ENCODE data around the gene SNRPB. TPM values are rescaled to one million over a fixed set of nuclear protein-coding genes. Genes with fewer than 3 reads are reported as not detected.
A peak's percentile ranks its signal among the peaks of the same experiment; 100 is the strongest.

SNRPB gene
- total RNA-seq, 1 donor from 2014 or later, result 215 TPM

DNA sequence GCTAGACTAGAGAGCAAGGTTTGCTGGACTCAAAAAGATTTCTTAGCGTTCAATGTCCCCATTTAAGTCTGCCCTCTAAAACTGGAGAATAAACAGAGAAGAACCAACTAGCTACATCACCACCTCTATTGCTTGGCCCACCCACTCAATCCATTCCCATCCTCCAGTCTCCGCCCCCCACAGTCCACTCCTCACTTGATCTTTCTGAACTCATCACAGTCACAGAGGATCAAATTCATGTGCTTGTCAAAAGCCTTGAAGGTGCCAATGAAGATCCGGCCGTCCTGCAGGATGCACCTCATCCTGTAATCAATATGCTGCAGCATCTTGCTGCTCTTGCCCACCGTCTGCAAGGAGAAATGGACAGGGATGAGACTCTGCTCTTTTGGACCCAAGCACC, 3.2 kb downstream of the SNRPB start:
- intact Hi-C loops (cut with micrococcal nuclease), result no loop called here
- H3K4me3 Mint-ChIP-seq, result no peak overlapping the region
- H3K36me3 Mint-ChIP-seq (ENCODE audit: low read depth), result peaks cover 77% of the 10 kb centered on the region
- no peaks in the 10 kb centered on the region for H3K27me3 Mint-ChIP-seq
- ATAC-seq (ENCODE audit: low read depth) (no peak), DNase-seq (no peak)
- H3K27ac Mint-ChIP-seq, result no peak overlapping the region
- peaks cover 50% of the 10 kb centered on the region for H3K4me1 Mint-ChIP-seq
- CTCF ChIA-PET, result interaction anchor here (0.9 to 2.5 kb wide), 3 partner anchors 11 to 260 kb away, joined by 3 to 8 read pairs (median 4); no protein-coding TSS in a partner anchor
- TF ChIP-seq, protein P1, sequence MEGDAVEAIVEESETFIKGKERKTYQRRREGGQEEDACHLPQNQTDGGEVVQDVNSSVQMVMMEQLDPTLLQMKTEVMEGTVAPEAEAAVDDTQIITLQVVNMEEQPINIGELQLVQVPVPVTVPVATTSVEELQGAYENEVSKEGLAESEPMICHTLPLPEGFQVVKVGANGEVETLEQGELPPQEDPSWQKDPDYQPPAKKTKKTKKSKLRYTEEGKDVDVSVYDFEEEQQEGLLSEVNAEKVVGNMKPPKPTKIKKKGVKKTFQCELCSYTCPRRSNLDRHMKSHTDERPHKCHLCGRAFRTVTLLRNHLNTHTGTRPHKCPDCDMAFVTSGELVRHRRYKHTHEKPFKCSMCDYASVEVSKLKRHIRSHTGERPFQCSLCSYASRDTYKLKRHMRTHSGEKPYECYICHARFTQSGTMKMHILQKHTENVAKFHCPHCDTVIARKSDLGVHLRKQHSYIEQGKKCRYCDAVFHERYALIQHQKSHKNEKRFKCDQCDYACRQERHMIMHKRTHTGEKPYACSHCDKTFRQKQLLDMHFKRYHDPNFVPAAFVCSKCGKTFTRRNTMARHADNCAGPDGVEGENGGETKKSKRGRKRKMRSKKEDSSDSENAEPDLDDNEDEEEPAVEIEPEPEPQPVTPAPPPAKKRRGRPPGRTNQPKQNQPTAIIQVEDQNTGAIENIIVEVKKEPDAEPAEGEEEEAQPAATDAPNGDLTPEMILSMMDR (IDR thresholded peaks at IDR 0.05), result no peak
- no peaks in the 10 kb centered on the region for H3K9me3 Mint-ChIP-seq
- POLR2A ChIA-PET, result no interaction called here

DNA sequence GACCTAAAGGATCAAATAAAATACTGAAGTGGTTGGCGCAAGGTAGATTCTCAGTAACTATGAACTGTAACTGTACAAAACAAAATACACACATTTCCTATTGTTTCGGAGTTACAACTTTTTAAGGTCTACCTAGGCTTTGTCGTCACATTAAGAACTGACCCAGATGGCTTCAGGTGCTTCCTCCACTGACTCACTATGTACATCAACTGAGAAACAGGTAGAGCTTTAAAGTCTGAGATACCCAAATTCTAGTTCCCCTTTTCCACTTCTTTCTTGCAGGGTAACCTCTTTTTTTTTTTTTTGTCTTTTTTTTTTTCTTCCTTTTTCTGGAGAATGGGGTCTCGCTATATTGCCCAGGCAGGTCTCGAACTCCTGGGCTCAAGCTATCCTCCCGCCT, 5.5 kb downstream of the SNRPB start:
- peaks cover 92% of the 10 kb centered on the region for H3K36me3 Mint-ChIP-seq (ENCODE audit: low read depth)
- ATAC-seq (ENCODE audit: low read depth), result no peak
- no peaks in the 10 kb centered on the region for H3K9me3 Mint-ChIP-seq
- H3K27ac Mint-ChIP-seq, result peak overlapping the region; percentile 46
- no peaks in the 10 kb centered on the region for H3K27me3 Mint-ChIP-seq
- intact Hi-C loops (cut with micrococcal nuclease), result no loop called here
- no peak overlapping the region for H3K4me3 Mint-ChIP-seq
- ChIA-PET POLR2A (interaction anchor here (0.6 kb wide), 1 partner anchor 968 kb away, joined by 3 read pairs; no protein-coding TSS in a partner anchor), CTCF (interaction anchor here (0.6 to 1.2 kb wide), 2 partner anchors 57 to 258 kb away, joined by 3 to 4 read pairs; no protein-coding TSS in a partner anchor)
- no peak for DNase-seq
- TF ChIP-seq, protein P1 (IDR thresholded peaks at IDR 0.05), result no peak
- H3K4me1 Mint-ChIP-seq, result peaks cover 40% of the 10 kb centered on the region

DNA sequence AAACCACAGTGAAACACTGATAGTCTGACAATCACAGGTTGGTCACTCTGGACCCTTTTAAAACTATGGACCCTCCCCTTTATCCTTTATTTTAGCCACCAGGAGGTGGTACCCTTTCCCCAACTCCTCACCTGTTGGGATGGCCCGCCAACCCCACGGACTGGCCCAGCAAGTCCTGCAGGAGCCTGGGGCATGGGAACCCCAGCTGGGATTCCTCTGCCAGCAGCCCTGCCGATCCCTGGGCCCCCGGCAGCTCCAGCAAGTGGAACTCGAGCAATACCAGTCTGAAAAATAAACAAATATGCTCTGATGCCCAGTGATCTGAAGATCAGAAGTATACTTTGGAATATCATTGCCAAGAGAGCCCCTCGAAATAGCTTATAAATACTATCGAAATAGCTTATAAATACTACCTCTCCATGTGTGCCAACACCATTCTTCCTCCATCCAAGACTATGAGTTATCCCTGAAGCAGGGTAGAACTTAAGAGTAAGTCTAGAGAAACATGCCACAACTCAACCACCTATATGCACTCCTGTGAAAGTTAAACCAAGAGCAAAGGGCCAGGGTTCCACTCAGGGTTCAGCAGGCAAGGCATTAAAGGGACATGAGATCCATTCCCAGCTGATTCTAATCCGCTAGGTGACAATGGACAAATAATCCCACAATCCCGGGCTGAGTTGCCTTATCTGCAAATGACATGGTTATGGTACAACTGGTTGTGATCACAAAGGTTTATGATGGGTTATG, 6.8 kb downstream of the SNRPB start:
- Mint-ChIP-seq H3K27ac (no peak overlapping the region), H3K9me3 (no peaks in the 10 kb centered on the region), H3K4me3 (no peak overlapping the region), H3K27me3 (no peaks in the 10 kb centered on the region), H3K36me3 (ENCODE audit: low read depth) (peaks cover 95% of the 10 kb centered on the region), H3K4me1 (peaks cover 29% of the 10 kb centered on the region)
- intact Hi-C loops (cut with micrococcal nuclease), result no loop called here
- TF ChIP-seq, protein P1 (IDR thresholded peaks at IDR 0.05), result no peak
- ATAC-seq (ENCODE audit: low read depth) (no peak), DNase-seq (no peak)
- CTCF ChIA-PET, result interaction anchor here (1.2 kb wide), 1 partner anchor 58 kb away, joined by 4 read pairs; no protein-coding TSS in a partner anchor
- POLR2A ChIA-PET, result no interaction called here

DNA sequence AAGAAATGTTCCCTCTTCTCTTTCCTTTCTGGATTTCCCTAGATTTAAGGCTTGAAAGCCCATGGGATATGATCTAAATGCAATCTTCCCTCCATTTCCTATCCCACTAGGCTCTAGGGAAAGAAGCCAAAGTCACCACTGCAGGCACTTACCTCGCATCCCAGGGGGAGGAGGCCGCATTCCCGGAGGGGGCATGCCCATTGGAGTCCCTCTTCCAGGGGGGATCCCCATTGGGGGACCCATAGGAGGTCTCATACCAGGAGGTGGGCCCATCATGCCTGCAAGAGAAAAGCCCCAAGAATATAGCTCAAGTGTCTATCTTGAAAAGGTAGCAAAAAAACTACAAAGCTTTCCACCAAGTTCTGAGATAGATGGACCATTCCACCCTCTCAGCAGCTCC, 8.1 kb downstream of the SNRPB start:
- no peaks in the 10 kb centered on the region for H3K9me3 Mint-ChIP-seq
- H3K4me3 Mint-ChIP-seq, result no peak overlapping the region
- ChIA-PET POLR2A (interaction anchor here (0.8 kb wide), 1 partner anchor 8 kb away, joined by 3 read pairs; the partner anchor contains the start of gene SNRPB), CTCF (interaction anchor here (0.8 kb wide), 1 partner anchor 10 kb away, joined by 4 read pairs; no protein-coding TSS in a partner anchor)
- H3K27ac Mint-ChIP-seq, result no peak overlapping the region
- DNase-seq (no peak), ATAC-seq (ENCODE audit: low read depth) (no peak)
- H3K36me3 Mint-ChIP-seq (ENCODE audit: low read depth), result peaks cover 92% of the 10 kb centered on the region
- intact Hi-C loops (cut with micrococcal nuclease), result no loop called here
- TF ChIP-seq, protein P1 (IDR thresholded peaks at IDR 0.05), result no peak
- H3K27me3 Mint-ChIP-seq, result no peaks in the 10 kb centered on the region
- peaks cover 16% of the 10 kb centered on the region for H3K4me1 Mint-ChIP-seq

DNA sequence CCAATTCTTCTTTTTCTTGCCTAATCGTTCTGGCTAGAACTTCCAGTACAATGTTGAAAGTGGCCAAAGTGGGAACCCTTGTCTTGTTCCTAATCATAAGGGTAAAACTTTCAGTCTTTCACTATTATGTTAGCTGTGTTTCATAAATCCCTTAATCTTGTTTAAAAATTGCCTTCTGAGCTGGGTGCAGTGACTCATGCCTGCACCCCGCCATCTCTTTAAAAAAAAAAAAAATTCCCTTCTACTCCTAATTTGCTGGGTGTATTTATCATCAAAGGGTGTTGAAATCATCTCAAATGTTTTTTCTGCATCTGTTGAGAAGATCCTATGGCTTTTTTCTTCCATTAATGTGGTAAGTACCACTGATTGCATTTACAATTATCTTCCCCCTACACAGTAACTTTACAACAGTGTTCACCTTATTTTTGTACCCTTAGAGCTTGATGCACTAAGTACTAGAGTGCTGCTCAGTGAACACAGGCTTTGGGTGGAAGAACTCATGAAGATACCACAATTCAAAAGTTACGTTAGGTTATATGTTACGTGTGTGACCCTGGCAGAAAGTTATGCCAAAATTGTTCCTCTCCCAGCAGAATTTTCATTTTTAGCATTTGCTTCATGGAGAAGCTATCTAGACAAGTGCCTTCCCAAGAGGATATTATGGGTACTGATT, 9.7 kb downstream of the SNRPB start:
- Mint-ChIP-seq H3K4me1 (peaks cover 9% of the 10 kb centered on the region), H3K36me3 (ENCODE audit: low read depth) (peaks cover 86% of the 10 kb centered on the region), H3K4me3 (no peak overlapping the region), H3K27ac (no peak overlapping the region), H3K27me3 (no peaks in the 10 kb centered on the region), H3K9me3 (no peaks in the 10 kb centered on the region)
- intact Hi-C loops (cut with micrococcal nuclease), result no loop called here
- DNase-seq (no peak), ATAC-seq (ENCODE audit: low read depth) (no peak)
- TF ChIP-seq, protein P1 (IDR thresholded peaks at IDR 0.05), result no peak
- ChIA-PET CTCF (interaction anchor here (1.0 kb wide), 2 partner anchors 9 to 62 kb away, joined by 3 to 4 read pairs; no protein-coding TSS in a partner anchor), POLR2A (interaction anchor here (4.0 kb wide), 1 partner anchor 9 kb away, joined by 20 read pairs; the partner anchor contains the start of gene SNRPB)
